Neural cell (in vitro differentiated cells): Measurements from ENCODE around the gene GALNT13. TPM values are rescaled to one million over a fixed set of nuclear protein-coding genes. Genes with fewer than 3 reads are reported as not detected.

ENCODE experiments used
- H2AFZ ChIP-seq: fragments of 200-600, 300-800 bp; sonication (generic), shearing (Covaris generic); 2 replicates; pipeline ENCODE4 v1.6.0; 2014; ENCODE audit warnings: low read depth, mild to moderate bottlenecking, antibody characterized with exemption, low read length, moderate library complexity
- H3F3A ChIP-seq: fragments of 200-600 bp; shearing (Covaris generic); 2 replicates; pipeline ENCODE4 v1.6.1; 2016; ENCODE audit warnings: mild to moderate bottlenecking, moderate library complexity, mixed read lengths, antibody characterized with exemption, low read length; ENCODE audit not compliant: insufficient read depth, poor library complexity, severe bottlenecking
- H3K27ac ChIP-seq: fragments of 200-600, 300-800 bp; sonication (generic), shearing (Covaris generic); 2 replicates; pipeline ENCODE4 v1.5.1; 2014; ENCODE audit warnings: mild to moderate bottlenecking, low read length, moderate library complexity
- H3K27me3 ChIP-seq: fragments of 300-800, 200-600 bp; sonication (generic), shearing (Covaris generic); 2 replicates; pipeline ENCODE4 v1.6.0; 2014; ENCODE audit warnings: mild to moderate bottlenecking, low read depth, low read length, moderate library complexity; ENCODE audit not compliant: insufficient read depth
- H3K36me3 ChIP-seq: fragments of 300-800, 200-600 bp; sonication (generic), shearing (Covaris generic); 2 replicates; pipeline ENCODE4 v1.5.1; 2014; ENCODE audit warnings: mild to moderate bottlenecking, antibody characterized with exemption, low read length, moderate library complexity; ENCODE audit not compliant: insufficient read depth
- H3K4me2 ChIP-seq: fragments of 300-800, 200-600 bp; sonication (generic), shearing (Covaris generic); 2 replicates; pipeline ENCODE4 v1.6.0; 2014; ENCODE audit warnings: mild to moderate bottlenecking, low read length
- H3K4me3 ChIP-seq: fragments of 300-800, 200-600 bp; sonication (generic), shearing (Covaris generic); 2 replicates; pipeline ENCODE4 v1.5.1; 2014; ENCODE audit warnings: mild to moderate bottlenecking, low read length, moderate library complexity
- H3K79me2 ChIP-seq: fragments of 200-600 bp; shearing (Covaris generic); replicated peaks from 2 replicates; pipeline ENCODE4 v1.6.0; 2014; ENCODE audit warnings: mild to moderate bottlenecking, low read length, moderate library complexity; ENCODE audit not compliant: insufficient read depth
- H3K9ac ChIP-seq: fragments of 300-800, 200-600 bp; sonication (generic), shearing (Covaris generic); 2 replicates; pipeline ENCODE4 v1.6.1; 2016; ENCODE audit warnings: mild to moderate bottlenecking, low read length, mixed read lengths
- H3K9me2 ChIP-seq: fragments of 200-600 bp; shearing (Covaris generic); 2 replicates; pipeline ENCODE4 v1.6.1; 2016; ENCODE audit warnings: mild to moderate bottlenecking, low read length, mixed read lengths; ENCODE audit not compliant: insufficient read depth
- H3K9me3 ChIP-seq: fragments of 200-600, 300-800 bp; sonication (generic), shearing (Covaris generic); 2 replicates; pipeline ENCODE4 v1.6.1; 2016; ENCODE audit warnings: mild to moderate bottlenecking, mixed run types, low read length, moderate library complexity, mixed read lengths
- H4K20me1 ChIP-seq: fragments of 200-600 bp; shearing (Covaris generic); 2 replicates; pipeline ENCODE4 v1.6.1; 2016; ENCODE audit warnings: mild to moderate bottlenecking, mixed run types; ENCODE audit not compliant: insufficient read depth
- EP300 ChIP-seq: fragments of 450-650 bp; conservative IDR thresholded peaks from 2 replicates; pipeline ENCODE4 v1.6.1; 2014; ENCODE audit warnings: antibody characterized with exemption, mild to moderate bottlenecking, moderate library complexity; ENCODE audit not compliant: poor library complexity, severe bottlenecking
- EZH2 ChIP-seq: fragments of 200-600, 300-800 bp; shearing (Covaris generic), sonication (generic); IDR thresholded peaks from 2 replicates; pipeline ENCODE4 v1.6.1; 2014; ENCODE audit warnings: antibody characterized with exemption, low read length, borderline replicate concordance, mild to moderate bottlenecking; ENCODE audit not compliant: insufficient read depth, poor library complexity, severe bottlenecking
- MXI1 ChIP-seq: fragments of 450-650 bp; conservative IDR thresholded peaks from 2 replicates; pipeline ENCODE4 v1.6.1; 2014; ENCODE audit warnings: antibody characterized with exemption, mild to moderate bottlenecking; ENCODE audit not compliant: poor library complexity, severe bottlenecking
- POLR2AphosphoS5 ChIP-seq: IDR thresholded peaks from 2 replicates; pipeline ENCODE4 v1.6.1; 2012
- RAD21 ChIP-seq: fragments of 450-650 bp; conservative IDR thresholded peaks from 2 replicates; pipeline ENCODE4 v1.6.1; 2014; ENCODE audit warnings: antibody characterized with exemption, mild to moderate bottlenecking, moderate library complexity
- SMC3 ChIP-seq: fragments of 450-650 bp; conservative IDR thresholded peaks from 2 replicates; pipeline ENCODE4 v1.6.1; 2014; ENCODE audit warnings: antibody characterized with exemption, mild to moderate bottlenecking, moderate library complexity; ENCODE audit not compliant: poor library complexity
- TAF1 ChIP-seq: IDR thresholded peaks from 2 replicates; pipeline ENCODE4 v1.6.1; 2012; ENCODE audit warnings: low read depth
- polyA plus RNA-seq: library from polyadenylated mRNA; depleted of rRNA; stranded (reverse); fragments of >200 nt; gene quantifications from 2 replicates; pipeline ENCODE4 v1.2.3, GENCODE V29; 2014
- TF ChIP-seq, protein P1 (sequence below): IDR thresholded peaks from 2 replicates; pipeline ENCODE4 v1.6.1; 2012; ENCODE audit warnings: borderline replicate concordance
- TF ChIP-seq, protein P2 (sequence below): fragments of 450-650 bp; IDR thresholded peaks from 2 replicates; pipeline ENCODE4 v1.5.1; 2014; ENCODE audit warnings: antibody characterized with exemption, mild to moderate bottlenecking, moderate library complexity; ENCODE audit not compliant: poor library complexity, severe bottlenecking

Gene GALNT13
- polyA plus RNA-seq, 1 donor from 2014 or later: 12.4 TPM

DNA sequence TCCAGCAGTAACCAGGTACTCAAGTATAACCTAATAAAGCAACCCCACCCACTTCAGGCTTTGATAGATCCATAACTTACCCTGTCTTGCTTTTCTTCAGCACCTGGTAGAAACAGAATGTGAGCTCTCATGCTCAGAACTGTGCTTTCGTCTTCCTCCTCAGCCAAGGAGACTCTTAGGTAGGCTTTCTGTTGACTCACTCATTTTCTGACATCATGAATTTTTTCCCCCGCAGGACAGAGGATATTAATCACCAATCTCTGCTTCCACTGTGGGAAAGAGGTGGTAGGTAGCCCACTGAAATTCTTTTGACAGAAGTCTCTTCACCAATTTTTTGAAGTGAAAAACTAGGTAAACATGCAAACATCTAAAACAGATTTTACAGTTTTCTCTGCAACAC is 585.6 kb downstream of the GALNT13 start:
- no peak overlapping the region for H2AFZ ChIP-seq
- no peaks in the 10 kb centered on the region for H3F3A ChIP-seq

DNA sequence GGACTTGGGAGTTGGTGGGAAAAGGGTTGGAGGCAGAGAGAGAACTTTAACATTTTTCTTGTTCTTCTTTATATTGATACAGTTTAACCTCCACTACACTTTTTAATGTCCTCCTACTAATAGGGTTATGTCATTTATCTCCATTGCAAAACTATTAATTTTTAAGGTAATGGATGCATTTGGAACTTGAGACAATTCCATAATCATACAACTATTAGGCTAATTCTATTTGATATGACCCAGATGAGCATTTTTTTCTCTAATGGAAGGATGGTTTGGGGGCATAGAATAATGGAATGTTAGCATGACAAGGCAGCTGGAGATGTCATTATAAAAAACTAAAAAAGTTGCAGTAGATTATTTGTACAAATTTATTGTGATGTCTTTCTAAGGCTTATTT is 587.6 kb downstream of the GALNT13 start:
- Histone ChIP-seq H3K79me2 (no peaks in the 10 kb centered on the region), H3K9me3 (no peaks in the 10 kb centered on the region), H2AFZ (no peak overlapping the region), H3K36me3 (no peaks in the 10 kb centered on the region), H3K9me2 (no peaks in the 10 kb centered on the region), H3K9ac (no peak overlapping the region), H4K20me1 (no peaks in the 10 kb centered on the region), H3K4me2 (no peak overlapping the region), H3F3A (no peaks in the 10 kb centered on the region), H3K4me3 (no peak overlapping the region), H3K27me3 (peaks cover 3% of the 10 kb centered on the region), H3K27ac (no peak overlapping the region)
- TF ChIP-seq MXI1 (no peak), RAD21 (no peak), EP300 (no peak), EZH2 (no peak), SMC3 (no peak), TAF1 (no peak), POLR2AphosphoS5 (no peak)
- TF ChIP-seq, protein P1, sequence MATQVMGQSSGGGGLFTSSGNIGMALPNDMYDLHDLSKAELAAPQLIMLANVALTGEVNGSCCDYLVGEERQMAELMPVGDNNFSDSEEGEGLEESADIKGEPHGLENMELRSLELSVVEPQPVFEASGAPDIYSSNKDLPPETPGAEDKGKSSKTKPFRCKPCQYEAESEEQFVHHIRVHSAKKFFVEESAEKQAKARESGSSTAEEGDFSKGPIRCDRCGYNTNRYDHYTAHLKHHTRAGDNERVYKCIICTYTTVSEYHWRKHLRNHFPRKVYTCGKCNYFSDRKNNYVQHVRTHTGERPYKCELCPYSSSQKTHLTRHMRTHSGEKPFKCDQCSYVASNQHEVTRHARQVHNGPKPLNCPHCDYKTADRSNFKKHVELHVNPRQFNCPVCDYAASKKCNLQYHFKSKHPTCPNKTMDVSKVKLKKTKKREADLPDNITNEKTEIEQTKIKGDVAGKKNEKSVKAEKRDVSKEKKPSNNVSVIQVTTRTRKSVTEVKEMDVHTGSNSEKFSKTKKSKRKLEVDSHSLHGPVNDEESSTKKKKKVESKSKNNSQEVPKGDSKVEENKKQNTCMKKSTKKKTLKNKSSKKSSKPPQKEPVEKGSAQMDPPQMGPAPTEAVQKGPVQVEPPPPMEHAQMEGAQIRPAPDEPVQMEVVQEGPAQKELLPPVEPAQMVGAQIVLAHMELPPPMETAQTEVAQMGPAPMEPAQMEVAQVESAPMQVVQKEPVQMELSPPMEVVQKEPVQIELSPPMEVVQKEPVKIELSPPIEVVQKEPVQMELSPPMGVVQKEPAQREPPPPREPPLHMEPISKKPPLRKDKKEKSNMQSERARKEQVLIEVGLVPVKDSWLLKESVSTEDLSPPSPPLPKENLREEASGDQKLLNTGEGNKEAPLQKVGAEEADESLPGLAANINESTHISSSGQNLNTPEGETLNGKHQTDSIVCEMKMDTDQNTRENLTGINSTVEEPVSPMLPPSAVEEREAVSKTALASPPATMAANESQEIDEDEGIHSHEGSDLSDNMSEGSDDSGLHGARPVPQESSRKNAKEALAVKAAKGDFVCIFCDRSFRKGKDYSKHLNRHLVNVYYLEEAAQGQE: no peak
- TF ChIP-seq, protein P2, sequence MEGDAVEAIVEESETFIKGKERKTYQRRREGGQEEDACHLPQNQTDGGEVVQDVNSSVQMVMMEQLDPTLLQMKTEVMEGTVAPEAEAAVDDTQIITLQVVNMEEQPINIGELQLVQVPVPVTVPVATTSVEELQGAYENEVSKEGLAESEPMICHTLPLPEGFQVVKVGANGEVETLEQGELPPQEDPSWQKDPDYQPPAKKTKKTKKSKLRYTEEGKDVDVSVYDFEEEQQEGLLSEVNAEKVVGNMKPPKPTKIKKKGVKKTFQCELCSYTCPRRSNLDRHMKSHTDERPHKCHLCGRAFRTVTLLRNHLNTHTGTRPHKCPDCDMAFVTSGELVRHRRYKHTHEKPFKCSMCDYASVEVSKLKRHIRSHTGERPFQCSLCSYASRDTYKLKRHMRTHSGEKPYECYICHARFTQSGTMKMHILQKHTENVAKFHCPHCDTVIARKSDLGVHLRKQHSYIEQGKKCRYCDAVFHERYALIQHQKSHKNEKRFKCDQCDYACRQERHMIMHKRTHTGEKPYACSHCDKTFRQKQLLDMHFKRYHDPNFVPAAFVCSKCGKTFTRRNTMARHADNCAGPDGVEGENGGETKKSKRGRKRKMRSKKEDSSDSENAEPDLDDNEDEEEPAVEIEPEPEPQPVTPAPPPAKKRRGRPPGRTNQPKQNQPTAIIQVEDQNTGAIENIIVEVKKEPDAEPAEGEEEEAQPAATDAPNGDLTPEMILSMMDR: no peak

More for the DNA sequence above, 585.6 kb downstream of the GALNT13 start:
- Histone ChIP-seq H3K27ac (no peak overlapping the region), H3K79me2 (no peaks in the 10 kb centered on the region), H3K4me3 (no peak overlapping the region), H3K9me3 (no peaks in the 10 kb centered on the region), H3K36me3 (no peaks in the 10 kb centered on the region), H3K9me2 (no peaks in the 10 kb centered on the region), H3K27me3 (peaks cover 3% of the 10 kb centered on the region), H3K4me2 (no peak overlapping the region), H4K20me1 (no peaks in the 10 kb centered on the region), H3K9ac (no peak overlapping the region)
- TF ChIP-seq, protein P2: no peak
- TF ChIP-seq EZH2: no peak
- no peak for TF ChIP-seq POLR2AphosphoS5
- TF ChIP-seq, protein P1: no peak
- TF ChIP-seq RAD21: no peak
- TF ChIP-seq EP300: no peak
- TF ChIP-seq MXI1: no peak
- no peak for TF ChIP-seq SMC3
- TF ChIP-seq TAF1: no peak
